Prostate gland (tissue), 2 donors: ENCODE results near the gene GPR157.
A peak's percentile ranks its signal among the peaks of the same experiment; 100 is the strongest.

Source experiments
- POLR2A ChIP-seq: fragments of 450-650 bp; IDR thresholded peaks from one replicate; pipeline ENCODE4 v1.6.1; 2016; ENCODE audit warnings: antibody characterized with exemption, mild to moderate bottlenecking
- TF ChIP-seq, protein P1 (sequence below), 4 experiments: fragments of 200-600 bp in 2 of 4; fragments of 450-650 bp in 2 of 4; sonication (generic) in 2 of 4; IDR thresholded peaks; 1 replicate in 3 of 4; 2 replicates in 1 of 4; pipeline ENCODE4 v1.5.1; 2016 to 2019; ENCODE audit warnings: antibody characterized with exemption in 4 of 4, mild to moderate bottlenecking in 2 of 4, moderate library complexity in 2 of 4

DNA sequence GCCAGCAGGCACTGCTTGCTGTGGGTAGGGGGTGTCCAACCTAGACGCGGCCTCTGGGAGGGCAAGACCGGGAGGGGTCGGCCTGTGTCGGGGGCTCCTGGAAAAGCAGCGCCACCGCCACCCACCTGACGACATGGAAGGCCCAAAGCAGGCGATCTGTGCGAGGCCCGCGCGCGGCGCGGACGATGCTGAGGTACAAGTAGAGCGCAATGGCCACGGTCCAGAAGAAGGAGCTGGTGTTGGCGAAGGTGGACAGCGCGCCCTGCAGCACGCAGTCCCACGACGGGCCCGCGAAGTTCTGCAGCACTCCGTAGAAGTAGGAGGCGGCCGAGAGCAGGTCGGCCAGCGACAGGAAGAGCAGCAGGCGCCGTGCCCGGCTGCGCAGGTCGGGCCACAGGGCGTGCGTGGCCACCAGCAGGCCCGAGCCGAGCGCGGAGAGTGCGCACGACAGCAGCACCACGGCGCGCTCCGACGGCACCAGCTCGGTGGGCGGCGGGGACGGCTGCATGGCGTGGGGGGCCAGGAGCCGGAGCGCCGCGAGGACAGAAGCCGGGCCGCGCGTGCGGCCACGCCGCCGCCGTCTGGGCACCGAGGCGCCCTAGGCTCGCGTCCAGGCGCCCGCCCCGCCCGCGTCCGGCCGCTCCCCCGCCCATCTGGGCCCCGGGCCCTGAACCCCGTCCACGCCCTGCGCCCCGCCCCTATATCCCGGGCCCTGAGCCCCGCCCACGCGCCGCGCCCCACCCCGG, at the start of gene GPR157:
- TF ChIP-seq, protein P1, sequence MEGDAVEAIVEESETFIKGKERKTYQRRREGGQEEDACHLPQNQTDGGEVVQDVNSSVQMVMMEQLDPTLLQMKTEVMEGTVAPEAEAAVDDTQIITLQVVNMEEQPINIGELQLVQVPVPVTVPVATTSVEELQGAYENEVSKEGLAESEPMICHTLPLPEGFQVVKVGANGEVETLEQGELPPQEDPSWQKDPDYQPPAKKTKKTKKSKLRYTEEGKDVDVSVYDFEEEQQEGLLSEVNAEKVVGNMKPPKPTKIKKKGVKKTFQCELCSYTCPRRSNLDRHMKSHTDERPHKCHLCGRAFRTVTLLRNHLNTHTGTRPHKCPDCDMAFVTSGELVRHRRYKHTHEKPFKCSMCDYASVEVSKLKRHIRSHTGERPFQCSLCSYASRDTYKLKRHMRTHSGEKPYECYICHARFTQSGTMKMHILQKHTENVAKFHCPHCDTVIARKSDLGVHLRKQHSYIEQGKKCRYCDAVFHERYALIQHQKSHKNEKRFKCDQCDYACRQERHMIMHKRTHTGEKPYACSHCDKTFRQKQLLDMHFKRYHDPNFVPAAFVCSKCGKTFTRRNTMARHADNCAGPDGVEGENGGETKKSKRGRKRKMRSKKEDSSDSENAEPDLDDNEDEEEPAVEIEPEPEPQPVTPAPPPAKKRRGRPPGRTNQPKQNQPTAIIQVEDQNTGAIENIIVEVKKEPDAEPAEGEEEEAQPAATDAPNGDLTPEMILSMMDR (IDR thresholded peaks at IDR 0.05) = peak in 2 of 4 experiments; percentile 26 to 29
- TF ChIP-seq POLR2A = peak; percentile 79
